ENCODE measurements around the gene DSTN.

Gene DSTN

DNA sequence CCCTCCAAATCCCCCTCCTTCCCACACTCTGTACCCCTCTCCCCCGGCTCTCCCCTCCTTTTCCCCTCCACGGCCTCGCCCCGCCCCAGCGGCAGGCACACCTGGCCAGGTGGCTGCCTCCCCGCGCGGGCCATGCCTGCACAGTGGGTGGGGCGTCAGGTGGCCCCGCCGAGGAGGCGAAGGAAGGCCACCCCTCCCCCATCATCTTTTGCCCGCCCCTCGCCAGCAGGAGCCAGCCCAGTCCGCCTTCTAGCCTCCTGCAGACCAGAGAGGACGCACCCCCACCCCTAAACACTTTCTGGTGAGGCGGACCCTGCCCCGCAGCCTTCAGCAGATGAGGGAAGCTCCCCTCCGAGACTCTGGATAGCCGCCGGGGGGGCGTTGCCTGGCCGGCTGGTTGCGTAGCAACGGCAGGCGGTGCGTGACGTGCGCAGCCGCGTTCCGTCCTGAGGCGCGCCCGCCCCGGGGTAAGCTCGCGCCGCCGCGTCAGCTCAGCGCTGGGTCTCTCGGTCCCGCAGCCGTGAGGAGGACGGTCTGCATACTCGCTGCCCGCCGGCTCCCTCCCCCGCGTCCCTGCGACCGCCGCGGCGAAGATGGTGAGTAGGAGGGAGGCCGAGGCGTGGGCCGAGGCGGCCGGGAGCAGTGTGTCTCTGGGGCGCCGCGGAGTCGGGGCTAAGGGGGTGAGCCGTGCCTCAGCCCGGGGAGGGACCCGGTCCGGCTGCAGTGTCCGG is at the start of gene DSTN:
DSTN (plus strand) TSS at position 460 of the 731 bp plus-strand sequence; CDS start at position 594, 134 bp downstream.
- DNase-seq (ENCODE audit: low read depth, low spot score): peak; percentile 98

DNA sequence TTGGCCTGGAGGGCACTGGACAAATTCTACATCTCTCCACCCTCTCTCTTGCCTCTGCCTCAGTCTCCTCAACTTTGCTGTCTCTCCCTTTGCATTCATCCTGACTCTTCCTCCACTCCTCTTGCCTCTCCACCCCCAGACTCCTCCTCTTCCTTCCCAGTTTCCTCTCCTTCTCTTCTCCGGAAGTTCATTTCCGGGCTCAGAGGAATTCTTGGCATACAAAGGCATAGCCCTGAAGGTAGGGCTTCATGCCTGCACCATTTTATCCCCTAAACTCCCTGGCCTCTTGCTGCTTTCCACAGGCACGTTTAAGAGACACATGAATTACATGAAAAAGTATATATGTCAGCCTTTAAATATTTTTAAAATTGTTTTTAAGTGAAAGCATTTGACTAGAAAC is 49.3 kb upstream of the DSTN start:
- peak; percentile 37 for DNase-seq (ENCODE audit: low read depth, low spot score)

GRCh38 chr20:17522528-17522927 is 47.3 kb upstream of the DSTN start:
- no peak for DNase-seq (ENCODE audit: low read depth, low spot score)

- no peak for DNase-seq (ENCODE audit: low read depth, low spot score)
Measured at GRCh38 chr20:17523326-17523725, 46.5 kb upstream of the DSTN start.

GRCh38 chr20:17524560-17524959 is 45.3 kb upstream of the DSTN start:
- DNase-seq (ENCODE audit: low read depth, low spot score): no peak

- DNase-seq (ENCODE audit: low read depth, low spot score): no peak
Measured at GRCh38 chr20:17525132-17525531, 44.7 kb upstream of the DSTN start.

GRCh38 chr20:17525650-17526049 is 44.2 kb upstream of the DSTN start:
- no peak for DNase-seq (ENCODE audit: low read depth, low spot score)

DNA sequence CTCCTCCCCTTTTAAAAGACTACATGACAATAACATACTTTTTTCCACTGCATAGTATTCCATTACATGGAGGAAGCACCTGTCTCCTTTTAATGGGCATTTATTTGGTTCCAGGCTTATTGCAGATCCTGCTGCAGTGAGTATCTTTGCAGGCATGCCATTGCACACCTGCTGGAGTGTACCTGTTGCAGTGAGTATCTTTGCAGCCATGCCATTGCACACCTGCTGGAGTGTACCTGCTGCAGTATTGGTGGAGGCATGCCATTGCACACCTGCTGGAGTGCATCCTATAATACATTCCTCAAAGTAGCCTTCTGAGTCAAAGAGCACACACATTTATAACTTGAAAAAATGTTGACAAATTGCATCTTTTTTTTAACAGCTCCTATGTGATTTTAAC is 40.3 kb upstream of the DSTN start:
- no peak for DNase-seq (ENCODE audit: low read depth, low spot score)

DNA sequence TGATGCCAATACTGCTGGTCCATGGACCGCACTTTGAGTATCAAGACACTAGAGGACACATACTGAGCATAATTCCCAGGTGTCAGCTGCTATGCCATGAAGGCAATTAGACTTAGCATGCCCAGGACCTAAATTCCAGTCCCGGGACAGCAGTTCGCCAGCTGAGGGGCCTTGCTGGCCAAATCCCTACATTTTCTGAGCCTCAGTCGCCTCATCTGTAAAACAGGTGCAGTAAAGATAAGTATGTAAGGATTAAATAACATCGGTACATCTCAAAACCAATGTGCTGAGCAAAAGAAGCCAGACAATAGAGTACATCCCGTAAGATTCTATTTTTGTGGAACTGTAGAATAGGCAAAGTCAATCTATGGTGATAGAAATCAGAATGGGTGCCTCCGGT is 39.7 kb upstream of the DSTN start:
- DNase-seq (ENCODE audit: low read depth, low spot score): no peak

DNA sequence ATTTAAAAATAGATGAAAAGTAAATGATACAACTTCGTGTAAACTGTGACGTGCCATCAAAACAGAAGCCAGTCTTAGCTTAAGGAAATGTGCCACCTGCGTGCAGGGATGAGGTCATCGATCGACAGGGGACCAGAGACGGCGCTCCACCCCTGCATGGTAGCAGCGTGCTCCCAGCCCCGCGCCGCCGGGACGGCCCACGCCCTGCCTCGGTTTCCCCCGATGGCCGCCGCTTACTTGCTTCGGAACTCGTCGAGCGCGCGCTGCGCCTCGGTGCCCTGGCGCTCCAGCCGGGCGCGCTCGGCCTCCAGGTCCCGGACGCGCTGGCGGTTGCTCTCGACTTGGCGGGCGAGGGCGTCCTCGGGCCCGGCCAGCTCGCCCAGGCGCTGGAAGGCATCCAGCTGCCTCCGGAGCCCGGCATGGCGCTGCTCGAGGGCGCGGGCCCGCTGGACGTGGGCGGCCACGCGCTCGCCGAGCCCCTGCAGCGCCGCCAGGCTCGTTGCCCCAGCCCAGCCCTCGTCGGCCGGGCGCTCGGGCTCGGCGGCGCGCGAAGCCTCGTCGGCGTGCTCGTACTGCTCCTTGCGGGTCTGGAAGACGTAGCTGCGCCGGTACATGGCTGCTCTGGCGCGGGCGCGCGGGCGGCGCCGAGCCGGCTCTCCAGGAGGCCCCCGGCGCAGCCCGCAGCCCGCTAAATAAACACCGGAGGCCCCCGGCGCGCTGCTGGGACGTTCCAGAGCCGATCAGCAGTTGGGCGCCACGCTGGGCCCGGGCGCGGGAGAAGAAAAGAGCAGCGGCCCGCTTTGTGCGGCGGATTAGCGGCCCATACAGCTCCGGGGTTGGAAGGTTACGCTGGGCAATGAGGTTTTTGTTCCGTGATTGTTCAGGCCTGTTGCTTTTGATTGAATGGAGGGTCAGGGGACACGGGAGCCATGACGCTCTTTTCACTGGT is 38.9 kb upstream of the DSTN start, which contains the start of gene BFSP1:
BFSP1 (minus strand) TSS at position 664 of the 949 bp plus-strand sequence; CDS start at position 614, 50 bp downstream.
- DNase-seq (ENCODE audit: low read depth, low spot score): peak; percentile 89

DNA sequence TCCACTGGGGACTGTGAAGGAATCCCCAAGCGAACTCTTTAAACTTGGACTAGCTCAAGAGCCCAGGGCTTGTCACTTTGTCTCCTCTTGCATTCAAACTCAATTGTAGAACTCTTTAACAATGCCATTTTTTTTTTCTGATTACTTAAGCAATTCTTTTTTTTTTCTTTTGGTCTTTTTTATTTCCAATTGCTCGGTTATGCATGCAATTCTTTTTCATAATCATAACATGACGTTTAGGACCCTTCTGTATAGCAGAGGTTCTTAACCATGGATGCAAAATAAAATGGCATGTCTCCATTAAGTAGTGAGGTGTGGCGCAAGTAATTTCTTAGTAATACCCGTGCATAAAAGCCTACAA is 38.2 kb upstream of the DSTN start:
- DNase-seq (ENCODE audit: low read depth, low spot score): no peak

- DNase-seq (ENCODE audit: low read depth, low spot score): peak; percentile 91
Measured at GRCh38 chr20:17533396-17533795, 36.5 kb upstream of the DSTN start.

DNA sequence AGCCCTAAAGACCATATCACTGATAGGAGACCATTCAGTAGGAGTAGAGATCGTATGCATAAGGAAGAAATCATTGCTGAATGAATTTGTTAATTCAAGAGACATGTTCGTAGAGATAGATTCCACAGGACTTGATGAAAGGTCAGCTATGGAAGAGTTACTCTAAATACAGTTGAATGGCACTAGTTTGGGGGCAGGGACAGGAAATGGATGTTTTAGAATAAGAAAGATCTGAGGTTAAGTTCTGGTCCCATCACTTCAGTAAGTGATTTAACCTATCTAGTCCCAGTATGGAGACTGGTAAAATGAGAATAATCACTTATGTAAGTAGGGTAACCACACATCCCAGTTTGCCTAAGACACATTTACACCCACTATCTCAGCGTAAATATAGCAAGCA is 35.8 kb upstream of the DSTN start:
- DNase-seq (ENCODE audit: low read depth, low spot score): no peak

GRCh38 chr20:17536944-17537444 is 32.9 kb upstream of the DSTN start:
- DNase-seq (ENCODE audit: low read depth, low spot score): peak; percentile 92

GRCh38 chr20:17537959-17538358 is 31.9 kb upstream of the DSTN start:
- no peak for DNase-seq (ENCODE audit: low read depth, low spot score)

DNA sequence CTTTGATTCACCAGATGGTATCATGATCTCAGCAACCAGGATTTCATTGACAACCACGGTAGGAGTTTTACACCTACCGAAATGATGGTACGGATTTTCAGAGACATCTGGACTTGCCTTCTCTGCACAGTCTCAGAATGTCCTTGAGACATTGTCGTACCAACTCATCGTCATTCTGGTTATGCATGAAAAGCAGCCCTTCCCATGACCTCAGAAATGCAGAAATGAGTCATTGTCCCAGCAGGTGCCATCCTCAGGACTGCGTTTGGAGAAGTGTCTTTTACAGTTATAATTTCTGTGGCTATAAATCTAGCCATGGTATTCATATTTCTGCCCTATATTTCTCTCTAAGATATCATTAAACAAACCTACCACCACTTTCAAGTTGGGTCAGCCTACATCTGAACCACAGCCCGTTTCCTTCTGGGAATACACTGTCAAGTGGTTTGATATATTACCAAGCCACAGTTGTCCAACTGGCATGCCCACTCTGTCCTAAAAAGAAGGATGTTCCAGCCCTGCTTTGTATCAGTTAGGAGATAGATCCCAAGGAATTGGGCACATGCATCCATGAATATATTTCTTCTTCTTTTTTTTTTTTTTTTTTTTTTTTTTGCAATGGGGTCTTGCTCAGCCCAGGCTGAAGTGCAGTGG is 31.2 kb upstream of the DSTN start:
- DNase-seq (ENCODE audit: low read depth, low spot score): no peak

- DNase-seq (ENCODE audit: low read depth, low spot score): no peak
Measured at GRCh38 chr20:17541596-17541995, 28.3 kb upstream of the DSTN start.

DNA sequence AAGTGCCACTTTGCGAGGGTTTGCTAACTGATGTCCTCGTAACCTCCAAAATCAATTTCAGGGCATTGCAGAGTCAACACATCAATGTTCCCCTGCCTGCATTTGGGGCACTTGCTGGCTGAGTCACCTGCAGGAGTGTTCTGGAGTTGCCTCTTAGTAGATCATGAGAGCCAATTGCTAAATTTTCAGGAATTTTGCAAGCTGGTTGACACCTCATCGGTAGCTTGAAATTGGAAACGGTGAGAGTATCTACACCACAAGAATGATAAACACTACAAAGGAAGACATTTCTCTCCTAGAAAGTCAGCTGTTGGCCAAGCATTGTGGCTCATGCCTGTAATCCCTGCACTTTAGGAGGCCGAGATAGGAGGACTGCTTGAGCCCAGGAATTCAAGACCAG is 27.9 kb upstream of the DSTN start:
- no peak for DNase-seq (ENCODE audit: low read depth, low spot score)

DNA sequence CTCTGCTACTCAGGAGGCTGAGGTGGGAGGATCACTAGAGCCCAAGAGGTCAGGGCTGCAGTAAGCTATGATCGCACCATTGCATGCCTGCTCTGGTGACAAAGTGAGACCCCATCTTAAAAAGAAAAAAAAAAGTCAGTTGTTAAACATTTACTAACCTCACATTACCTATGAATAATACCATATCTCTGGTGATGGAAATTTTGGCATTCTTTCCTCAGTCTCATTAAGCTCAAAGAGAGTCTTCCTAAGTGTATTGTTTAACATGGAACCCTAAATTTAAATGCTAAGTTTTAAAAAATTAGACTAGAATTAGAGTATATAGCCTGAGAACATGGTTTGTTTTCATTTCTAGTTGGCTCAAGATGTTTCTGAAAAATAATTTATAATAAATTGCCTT is 27.4 kb upstream of the DSTN start:
- no peak for DNase-seq (ENCODE audit: low read depth, low spot score)

DNA sequence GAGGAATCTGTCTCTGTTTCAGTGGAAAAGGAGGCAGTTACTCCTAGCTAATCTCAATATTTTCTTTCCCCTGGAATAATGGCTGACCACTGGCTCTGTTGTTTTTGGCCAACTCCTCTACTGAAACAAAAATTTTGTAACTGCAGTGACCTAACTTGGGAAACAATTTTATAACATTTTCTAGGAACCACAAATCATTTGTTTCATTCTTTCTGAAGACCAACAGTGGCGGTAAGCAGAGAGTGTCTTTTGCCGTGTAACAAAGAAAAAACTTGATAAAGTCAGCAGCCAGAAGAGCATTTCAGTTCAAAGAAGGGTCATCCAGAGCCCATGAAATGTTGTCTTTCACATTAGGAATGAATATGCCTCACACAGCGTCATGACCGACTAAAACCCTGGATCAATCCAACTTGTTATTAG is 26.9 kb upstream of the DSTN start:
- DNase-seq (ENCODE audit: low read depth, low spot score): no peak

- DNase-seq (ENCODE audit: low read depth, low spot score): no peak
Measured at GRCh38 chr20:17543531-17544131, 26.2 kb upstream of the DSTN start.

- peak; percentile 73 for DNase-seq (ENCODE audit: low read depth, low spot score)
Measured at GRCh38 chr20:17545127-17545526, 24.7 kb upstream of the DSTN start.

All from ELF-1 (cell line).